Measurements from ENCODE around the gene PI16. TPM values are rescaled to one million over a fixed set of nuclear protein-coding genes. Genes with fewer than 3 reads are reported as not detected.

The PI16 gene
- total RNA-seq, 1 experiment from 2014 or later, result not detected

GRCh38 chr6:36957773-36958271 lies 3.3 kb downstream of the PI16 start:
- DNase-seq (ENCODE audit: low read depth), result no peak

GRCh38 chr6:36958775-36959554 lies 4.4 kb downstream of the PI16 start:
- DNase-seq (ENCODE audit: low read depth), result no peak

- no peak for DNase-seq (ENCODE audit: low read depth)
Observed at GRCh38 chr6:36959555-36960250, 5.2 kb downstream of the PI16 start.

- DNase-seq (ENCODE audit: low read depth), result no peak
Observed at GRCh38 chr6:36961441-36962435, 7.2 kb downstream of the PI16 start.

- peak; percentile 18 for DNase-seq (ENCODE audit: low read depth)
Observed at GRCh38 chr6:36962874-36963273, 8.3 kb downstream of the PI16 start.

- no peak for DNase-seq (ENCODE audit: low read depth)
Observed at GRCh38 chr6:36963451-36964290, 9.1 kb downstream of the PI16 start.

- DNase-seq (ENCODE audit: low read depth), result no peak
Observed at GRCh38 chr6:36964349-36964748, 9.8 kb downstream of the PI16 start.

GRCh38 chr6:36964908-36965307 lies 10.4 kb downstream of the PI16 start:
- DNase-seq (ENCODE audit: low read depth), result no peak

GRCh38 chr6:36967301-36967700 lies 12.8 kb downstream of the PI16 start:
- DNase-seq (ENCODE audit: low read depth), result no peak

GRCh38 chr6:36967757-36968156 lies 13.2 kb downstream of the PI16 start:
- DNase-seq (ENCODE audit: low read depth), result no peak

- DNase-seq (ENCODE audit: low read depth), result no peak
Observed at GRCh38 chr6:36968266-36968977, 13.9 kb downstream of the PI16 start.

GRCh38 chr6:36969240-36969691 lies 14.7 kb downstream of the PI16 start:
- DNase-seq (ENCODE audit: low read depth), result no peak

GRCh38 chr6:36969988-36970891 lies 15.7 kb downstream of the PI16 start:
- no peak for DNase-seq (ENCODE audit: low read depth)

- no peak for DNase-seq (ENCODE audit: low read depth)
Observed at GRCh38 chr6:36970892-36971842, 16.6 kb downstream of the PI16 start.

GRCh38 chr6:36971921-36972673 lies 17.6 kb downstream of the PI16 start:
- no peak for DNase-seq (ENCODE audit: low read depth)

GRCh38 chr6:36973190-36973589 lies 18.7 kb downstream of the PI16 start:
- DNase-seq (ENCODE audit: low read depth), result no peak

- no peak for DNase-seq (ENCODE audit: low read depth)
Observed at GRCh38 chr6:36973647-36974046, 19.1 kb downstream of the PI16 start.

Data from RPMI7951 (cell line).